HL-60 (cell line): ENCODE results near the gene FBLN5.

Source experiments
- DNase-seq, 2 experiments: peaks; one replicate each; pipeline ENCODE4 v3.0.0-alpha.2; 2010 to 2020; ENCODE audit warnings: low read depth in 1 of 2, low spot score in 1 of 2
- H3K27ac ChIP-seq: fragments of 250-450 bp; sonication (Bioruptor Pico); replicated peaks from 2 replicates; pipeline ENCODE4 v1.5.1; 2020; ENCODE audit warnings: mild to moderate bottlenecking, moderate library complexity
- H3K27me3 ChIP-seq: fragments of 250-450 bp; sonication (Bioruptor Pico); 2 replicates; pipeline ENCODE4 v1.5.1; 2021; ENCODE audit warnings: mild to moderate bottlenecking, moderate library complexity; ENCODE audit not compliant: insufficient read depth, poor library complexity, severe bottlenecking
- H3K4me3 ChIP-seq: replicated peaks from 2 replicates; pipeline ENCODE4 v1.5.1; 2011; ENCODE audit warnings: mild to moderate bottlenecking, control low read depth, low read length; ENCODE audit not compliant: insufficient read depth
- CTCF ChIP-seq: IDR thresholded peaks from one replicate; pipeline ENCODE4 v1.5.1; 2011; ENCODE audit warnings: low read length, control low read depth, inconsistent platforms; ENCODE audit not compliant: insufficient read depth
- GABPA ChIP-seq: IDR thresholded peaks from 2 replicates; pipeline ENCODE4 v1.6.1; 2012; ENCODE audit warnings: low read depth
- POLR2AphosphoS5 ChIP-seq: IDR thresholded peaks from 2 replicates; pipeline ENCODE4 v1.6.1; 2012; ENCODE audit warnings: low read depth
- REST ChIP-seq: IDR thresholded peaks from 2 replicates; pipeline ENCODE4 v1.6.1; 2012; ENCODE audit warnings: low read depth; ENCODE audit not compliant: insufficient replicate concordance
- SPI1 ChIP-seq: IDR thresholded peaks from 2 replicates; pipeline ENCODE4 v1.6.1; 2012; ENCODE audit warnings: low read depth, mild to moderate bottlenecking, borderline replicate concordance

FBLN5 gene

GRCh38 chr14:91888641-91889476 is 58.6 kb downstream of the FBLN5 start:
- TF ChIP-seq POLR2AphosphoS5: no peak
- no peak for TF ChIP-seq SPI1
- TF ChIP-seq GABPA: no peak
- TF ChIP-seq CTCF: no peak
- TF ChIP-seq REST: no peak
- Histone ChIP-seq H3K4me3 (no peak overlapping the region), H3K27ac (no peak overlapping the region), H3K27me3 (no peaks in the 10 kb centered on the region)
- no peak for DNase-seq

GRCh38 chr14:91886961-91887360 is 60.5 kb downstream of the FBLN5 start:
- H3K4me3 ChIP-seq: no peak overlapping the region
- H3K27me3 ChIP-seq: no peaks in the 10 kb centered on the region
- no peak overlapping the region for H3K27ac ChIP-seq
- no peak for DNase-seq
- no peak for TF ChIP-seq CTCF
- no peak for TF ChIP-seq GABPA
- no peak for TF ChIP-seq POLR2AphosphoS5
- TF ChIP-seq SPI1: no peak
- TF ChIP-seq REST: no peak

GRCh38 chr14:91885839-91886238 is 61.7 kb downstream of the FBLN5 start:
- Histone ChIP-seq H3K4me3 (no peak overlapping the region), H3K27ac (no peak overlapping the region), H3K27me3 (no peaks in the 10 kb centered on the region)
- no peak for DNase-seq
- TF ChIP-seq SPI1: no peak
- TF ChIP-seq POLR2AphosphoS5: no peak
- no peak for TF ChIP-seq REST
- TF ChIP-seq CTCF: no peak
- no peak for TF ChIP-seq GABPA
